Upper lobe of left lung (tissue), 6 donors: ENCODE data around the gene PDE4A. TPM values are rescaled to one million over a fixed set of nuclear protein-coding genes. Genes with fewer than 3 reads are reported as not detected.
"Not testable (repeated sequence)": the region's sequence is repeated elsewhere in the genome, so short reads cannot be mapped to it uniquely, and the experiment has no call there.

Source experiments
- ATAC-seq, 2 donors: fragments of 200-7000 bp; cut with Tn5 transposase; one replicate each; pipeline ENCODE4 v1.9.1; 2022; ENCODE audit warnings: mild to moderate bottlenecking in 2 of 2, moderate library complexity in 2 of 2; ENCODE audit not compliant: low FRiP score in 2 of 2
- DNase-seq, 2 donors: peaks; one replicate each; pipeline ENCODE4 v3.0.0-alpha.2; 2019 to 2020
- H3K27ac ChIP-seq, 4 donors: fragments of 200-600 bp; sonication (generic); one replicate each; pipeline ENCODE4 v1.5.1; 2016 to 2019
- H3K27me3 ChIP-seq, 4 donors: fragments of 200-600 bp; sonication (generic); one replicate each; pipeline ENCODE4 v1.5.1; 2017 to 2019
- H3K36me3 ChIP-seq, 4 donors: fragments of 200-600 bp; sonication (generic); one replicate each; pipeline ENCODE4 v1.5.1; 2016 to 2019
- H3K4me1 ChIP-seq, 4 donors: fragments of 200-600 bp; sonication (generic); one replicate each; pipeline ENCODE4 v1.5.1; 2018 to 2019
- H3K4me3 ChIP-seq, 4 donors: fragments of 200-600 bp; sonication (generic); one replicate each; pipeline ENCODE4 v1.5.1; 2017 to 2019; ENCODE audit warnings: mild to moderate bottlenecking in 2 of 4, moderate library complexity in 1 of 4
- H3K9me3 ChIP-seq, 4 donors: fragments of 200-600 bp; sonication (generic); one replicate each; pipeline ENCODE4 v1.5.1; 2018 to 2019
- EP300 ChIP-seq, 4 donors: sonication (generic); formaldehyde crosslinking; IDR thresholded peaks; one replicate each; pipeline ENCODE4 v1.5.1; 2017; ENCODE audit warnings: antibody characterized with exemption in 4 of 4, control low read depth in 2 of 4
- POLR2A ChIP-seq, 4 donors: fragments of 450-650 bp; IDR thresholded peaks; one replicate each; pipeline ENCODE4 v1.5.1; 2016 to 2017; ENCODE audit warnings: antibody characterized with exemption in 4 of 4, mild to moderate bottlenecking in 2 of 4
- POLR2AphosphoS5 ChIP-seq, 2 donors: sonication (generic); formaldehyde crosslinking; IDR thresholded peaks; one replicate each; pipeline ENCODE4 v1.5.1; 2017; ENCODE audit warnings: antibody characterized with exemption in 2 of 2
- WGBS, 2 donors: methylation state at CpG; one replicate each; pipeline ENCODE4 v1.1.5; 2017 to 2018; 5-methylcytosine and 5-hydroxymethylcytosine counted together
- total RNA-seq, 6 donors: library from RNA; depleted of rRNA in 4 of 6; stranded (reverse); fragments of >200 nt in 4 of 6; gene quantifications; one replicate each; pipeline versions ENCODE4 v1.1.0 to v1.2.1, GENCODE V29; 2016 to 2021
- TF ChIP-seq, protein P1 (sequence below), 6 experiments: fragments of 450-650 bp in 4 of 6; fragments of 200-600 bp in 2 of 6; sonication (generic) in 2 of 6; IDR thresholded peaks; one replicate each; pipeline ENCODE4 v1.5.1; 2016 to 2019; ENCODE audit warnings: antibody characterized with exemption in 6 of 6
- donor health status: DM: no; HTN: no; CAD: no; lungs with moderate emphysema.
- donor health status: DM: no; HTN: yes; CAD: no; lungs with severe emphysema.

Gene PDE4A
- total RNA-seq, 6 donors from 2014 or later, result 22.8 to 38.2 (median 31.2) TPM

DNA sequence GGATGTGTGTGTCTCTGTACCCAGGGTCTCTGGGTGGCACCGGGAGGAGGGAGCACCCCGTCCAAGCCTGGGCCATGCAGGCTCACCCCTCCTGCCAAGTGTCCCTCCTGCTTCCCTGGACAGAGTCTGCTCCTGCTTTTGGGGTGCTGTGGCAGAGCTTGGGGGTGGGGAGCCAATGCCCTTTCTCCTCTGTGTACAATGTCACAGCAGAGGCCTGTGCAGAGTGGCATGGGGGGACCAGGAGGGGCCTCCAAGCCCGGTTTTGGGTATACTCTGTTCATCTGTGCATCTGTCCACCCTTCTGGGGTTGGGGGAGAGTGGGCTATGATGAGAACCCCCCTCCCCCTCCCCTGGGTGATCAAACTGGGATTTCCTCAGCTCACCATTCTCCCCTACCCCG, 33.5 kb downstream of the PDE4A start:
- peaks cover 0 to 33% (median 20%) of the 10 kb centered on the region in 4 donors for H3K36me3 ChIP-seq
- ATAC-seq, result no peak

DNA sequence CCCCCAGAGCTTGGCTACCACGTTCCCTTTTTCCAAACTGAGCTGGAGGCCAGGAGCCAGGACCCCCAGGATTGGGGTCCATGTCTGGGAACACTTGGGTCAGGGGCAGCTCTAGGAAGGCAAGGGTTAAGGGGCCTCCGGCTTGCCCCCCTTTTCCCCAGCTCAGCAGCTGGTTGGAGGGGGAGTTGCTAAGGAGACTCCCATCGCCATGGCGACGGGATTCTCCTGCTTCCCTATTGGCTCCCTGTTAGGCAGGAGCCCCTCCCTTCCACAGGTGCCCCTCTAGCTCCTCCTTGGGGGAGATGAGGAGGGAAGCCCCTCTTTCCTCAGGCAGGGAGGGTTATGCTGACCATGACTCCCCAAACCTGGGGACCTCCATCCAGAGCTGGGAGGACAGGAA, 33.9 kb downstream of the PDE4A start:
- no peaks in the 10 kb centered on the region for H3K27me3 ChIP-seq
- H3K4me3 ChIP-seq, result no peak overlapping the region
- no peak for ATAC-seq
- H3K9me3 ChIP-seq, result no peaks in the 10 kb centered on the region
- peaks cover 0 to 3% (median 0%) of the 10 kb centered on the region in 4 donors for H3K4me1 ChIP-seq
- DNase-seq, result no peak
- WGBS, 2 donors, result 47 to 59% methylated on average over 5 of the region's 5 CpGs
- TF ChIP-seq POLR2A (IDR thresholded peaks at IDR 0.05), result no peak
- TF ChIP-seq POLR2AphosphoS5 (IDR thresholded peaks at IDR 0.05), result no peak
- TF ChIP-seq, protein P1, sequence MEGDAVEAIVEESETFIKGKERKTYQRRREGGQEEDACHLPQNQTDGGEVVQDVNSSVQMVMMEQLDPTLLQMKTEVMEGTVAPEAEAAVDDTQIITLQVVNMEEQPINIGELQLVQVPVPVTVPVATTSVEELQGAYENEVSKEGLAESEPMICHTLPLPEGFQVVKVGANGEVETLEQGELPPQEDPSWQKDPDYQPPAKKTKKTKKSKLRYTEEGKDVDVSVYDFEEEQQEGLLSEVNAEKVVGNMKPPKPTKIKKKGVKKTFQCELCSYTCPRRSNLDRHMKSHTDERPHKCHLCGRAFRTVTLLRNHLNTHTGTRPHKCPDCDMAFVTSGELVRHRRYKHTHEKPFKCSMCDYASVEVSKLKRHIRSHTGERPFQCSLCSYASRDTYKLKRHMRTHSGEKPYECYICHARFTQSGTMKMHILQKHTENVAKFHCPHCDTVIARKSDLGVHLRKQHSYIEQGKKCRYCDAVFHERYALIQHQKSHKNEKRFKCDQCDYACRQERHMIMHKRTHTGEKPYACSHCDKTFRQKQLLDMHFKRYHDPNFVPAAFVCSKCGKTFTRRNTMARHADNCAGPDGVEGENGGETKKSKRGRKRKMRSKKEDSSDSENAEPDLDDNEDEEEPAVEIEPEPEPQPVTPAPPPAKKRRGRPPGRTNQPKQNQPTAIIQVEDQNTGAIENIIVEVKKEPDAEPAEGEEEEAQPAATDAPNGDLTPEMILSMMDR (IDR thresholded peaks at IDR 0.05), result no peak
- TF ChIP-seq EP300 (IDR thresholded peaks at IDR 0.05), result no peak
- H3K36me3 ChIP-seq, result peaks cover 0 to 30% (median 17%) of the 10 kb centered on the region in 4 donors
- no peak overlapping the region for H3K27ac ChIP-seq

More for the DNA sequence above, 33.5 kb downstream of the PDE4A start:
- Histone ChIP-seq H3K27me3 (no peaks in the 10 kb centered on the region), H3K9me3 (no peaks in the 10 kb centered on the region), H3K4me3 (no peak overlapping the region), H3K27ac (no peak overlapping the region), H3K4me1 (peaks cover 0 to 3% (median 0%) of the 10 kb centered on the region in 4 donors)
- TF ChIP-seq, protein P1 (IDR thresholded peaks at IDR 0.05), result no peak
- TF ChIP-seq POLR2A (IDR thresholded peaks at IDR 0.05), result no peak
- TF ChIP-seq EP300 (IDR thresholded peaks at IDR 0.05), result no peak
- DNase-seq, result no peak
- 81 to 93% methylated on average over 3 to 4 of the region's 4 CpGs for WGBS, 2 donors

DNA sequence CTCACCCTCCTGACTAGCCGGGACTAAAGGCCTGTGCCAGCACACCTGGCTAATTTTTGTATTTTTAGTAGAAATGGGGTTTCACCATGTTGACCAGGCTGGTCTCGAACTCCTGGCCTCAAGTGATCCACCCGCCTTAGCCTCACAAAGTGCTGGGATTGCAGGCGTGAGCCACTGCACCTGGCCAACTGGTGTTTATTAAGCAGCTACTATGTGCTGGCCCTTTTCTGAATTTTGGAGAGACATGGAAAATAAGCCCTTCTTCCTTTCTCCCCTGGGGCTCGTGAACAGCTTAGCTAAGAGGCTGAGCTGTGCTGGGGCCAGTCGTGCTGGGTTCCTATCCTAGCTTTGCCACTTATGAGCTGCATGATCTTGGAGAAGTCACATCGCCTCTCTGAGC, 38.4 kb downstream of the PDE4A start:
- not testable (repeated sequence) for H3K9me3 ChIP-seq, DNase-seq, H3K4me1 ChIP-seq, ATAC-seq, H3K27ac ChIP-seq, H3K27me3 ChIP-seq, H3K4me3 ChIP-seq
- WGBS, 2 donors, result 93% methylated on average over 6 to 7 of the region's 7 CpGs
- H3K36me3 ChIP-seq, result peaks cover 0 to 23% (median 9%) of the 10 kb centered on the region in 4 donors

DNA sequence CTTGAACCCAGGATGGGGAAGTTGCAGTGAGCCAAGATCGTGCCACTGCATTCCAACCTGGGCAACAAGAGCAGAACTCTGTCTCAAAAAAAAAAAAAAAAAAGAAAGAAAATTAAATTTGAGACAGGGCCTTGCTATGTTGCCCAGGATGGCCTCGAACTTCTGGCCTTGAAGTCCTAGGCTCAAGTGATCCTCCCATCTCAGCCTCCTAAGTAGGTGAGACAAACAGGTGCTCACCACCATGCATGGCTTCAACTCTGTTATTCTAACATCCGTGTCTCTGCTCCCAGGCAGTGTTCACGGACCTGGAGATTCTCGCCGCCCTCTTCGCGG, 40.3 kb downstream of the PDE4A start:
- Histone ChIP-seq H3K4me3 (no peak overlapping the region), H3K27ac (no peak overlapping the region), H3K36me3 (peaks cover 0 to 38% (median 18%) of the 10 kb centered on the region in 4 donors), H3K27me3 (no peaks in the 10 kb centered on the region), H3K9me3 (no peaks in the 10 kb centered on the region), H3K4me1 (peaks cover 6 to 8% (median 6%) of the 10 kb centered on the region in 4 donors)
- TF ChIP-seq POLR2AphosphoS5 (IDR thresholded peaks at IDR 0.05), result no peak
- TF ChIP-seq, protein P1 (IDR thresholded peaks at IDR 0.05), result no peak
- no peak for TF ChIP-seq EP300 (IDR thresholded peaks at IDR 0.05)
- TF ChIP-seq POLR2A (IDR thresholded peaks at IDR 0.05), result no peak
- WGBS, 2 donors, result 46 to 49% methylated on average over 8 of the region's 8 CpGs
- ATAC-seq (no peak), DNase-seq (no peak)

DNA sequence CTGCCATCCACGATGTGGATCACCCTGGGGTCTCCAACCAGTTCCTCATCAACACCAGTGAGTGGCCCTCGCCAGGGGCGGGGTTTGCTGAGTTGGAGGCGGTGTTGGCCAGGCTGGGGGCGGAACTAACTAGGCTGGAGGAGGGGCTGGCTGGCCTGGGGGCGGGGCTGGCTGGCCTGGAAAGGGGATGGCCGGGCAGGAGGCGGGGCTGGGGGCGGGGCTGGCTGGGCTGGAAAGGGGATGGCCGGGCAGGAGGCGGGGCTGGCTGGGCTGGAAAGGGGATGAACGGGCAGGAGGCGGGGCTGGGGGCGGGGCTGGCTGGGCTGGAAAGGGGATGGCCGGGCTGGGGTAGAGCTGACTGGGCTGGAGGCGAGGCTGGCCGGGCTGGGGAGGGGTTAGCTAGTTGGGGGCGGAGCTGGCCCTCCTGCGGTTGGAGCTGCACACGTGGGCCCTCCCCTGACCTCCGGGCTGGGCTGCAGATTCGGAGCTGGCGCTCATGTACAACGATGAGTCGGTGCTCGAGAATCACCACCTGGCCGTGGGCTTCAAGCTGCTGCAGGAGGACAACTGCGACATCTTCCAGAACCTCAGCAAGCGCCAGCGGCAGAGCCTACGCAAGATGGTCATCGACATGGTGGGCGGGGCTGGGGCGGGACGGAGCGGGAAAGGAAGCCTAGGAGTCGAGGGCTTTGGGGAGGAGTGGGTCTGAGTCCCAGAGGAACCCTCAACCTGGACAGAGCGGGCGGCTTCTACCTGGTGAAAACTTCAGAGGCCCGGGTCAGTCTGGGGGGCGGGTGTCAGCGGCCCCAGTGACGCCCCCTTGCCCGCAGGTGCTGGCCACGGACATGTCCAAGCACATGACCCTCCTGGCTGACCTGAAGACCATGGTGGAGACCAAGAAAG, 41.0 kb downstream of the PDE4A start:
- Histone ChIP-seq H3K27me3 (no peaks in the 10 kb centered on the region), H3K36me3 (peaks cover 0 to 38% (median 18%) of the 10 kb centered on the region in 4 donors), H3K27ac (no peak overlapping the region), H3K4me3 (peak overlapping the region in 3 of 4 donors; percentile 22 to 44 (median 42)), H3K4me1 (peaks cover 6 to 8% (median 6%) of the 10 kb centered on the region in 4 donors), H3K9me3 (no peaks in the 10 kb centered on the region)
- peak; percentile 95 to 98 for DNase-seq
- no peak for TF ChIP-seq EP300 (IDR thresholded peaks at IDR 0.05)
- no peak for TF ChIP-seq POLR2A (IDR thresholded peaks at IDR 0.05)
- TF ChIP-seq, protein P1 (IDR thresholded peaks at IDR 0.05), result no peak
- TF ChIP-seq POLR2AphosphoS5 (IDR thresholded peaks at IDR 0.05), result no peak
- 11 to 16% methylated on average over 9 to 44 of the region's 45 CpGs for WGBS, 2 donors
- ATAC-seq, result peak; percentile 96 to 97

DNA sequence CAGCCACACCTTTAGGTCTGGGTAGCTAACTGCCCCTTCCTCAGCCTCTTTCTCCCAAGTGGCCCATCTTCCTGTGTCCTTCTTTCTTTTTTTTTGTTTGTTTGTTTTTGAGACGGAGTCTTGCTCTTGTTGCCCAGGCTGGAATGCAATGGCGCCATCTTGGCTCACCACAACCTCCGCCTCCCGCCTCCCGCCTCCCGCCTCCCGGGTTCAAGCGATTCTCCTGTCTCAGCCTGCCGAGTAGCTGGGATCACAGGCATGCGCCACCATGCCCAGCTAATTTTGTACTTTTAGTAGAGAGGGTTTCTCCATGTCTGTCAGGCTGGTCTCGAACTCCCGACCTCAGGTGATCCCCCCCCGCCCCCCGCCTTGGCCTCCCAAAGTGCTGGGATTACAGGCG, 41.7 kb downstream of the PDE4A start:
- not testable (repeated sequence) for DNase-seq, H3K9me3 ChIP-seq, ATAC-seq, H3K4me1 ChIP-seq, H3K27me3 ChIP-seq, H3K27ac ChIP-seq
- Histone ChIP-seq H3K4me3 (peak overlapping the region in 1 of 4 donors; percentile 42), H3K36me3 (peaks cover 0 to 44% (median 24%) of the 10 kb centered on the region in 4 donors)
- WGBS, 2 donors, result 95 to 96% methylated on average over 13 to 15 of the region's 15 CpGs
